Measurements from ENCODE around the gene CYP19A1.

The CYP19A1 gene

GRCh38 chr15:51191766-51192165, 146.6 kb downstream of the CYP19A1 start:
- TF ChIP-seq FOXP2 (optimal IDR thresholded peaks at IDR 0.05; ENCODE audit: borderline replicate concordance, extremely low read depth, extremely low read length, insufficient read depth) (no peak), POLR2AphosphoS5 (IDR thresholded peaks at IDR 0.05; ENCODE audit: low read depth, low read length) (no peak), TAF1 (IDR thresholded peaks at IDR 0.05; ENCODE audit: borderline replicate concordance, insufficient read depth, low read length) (no peak), SIN3A (IDR thresholded peaks at IDR 0.05; ENCODE audit: borderline replicate concordance, insufficient read depth, low read length) (no peak), REST (IDR thresholded peaks at IDR 0.05; ENCODE audit: insufficient read depth in 1 of 2, low read depth in 2 of 2, low read length in 2 of 2) (no peak)

GRCh38 chr15:51191072-51191670, 147.2 kb downstream of the CYP19A1 start:
- no peak for TF ChIP-seq FOXP2 (optimal IDR thresholded peaks at IDR 0.05; ENCODE audit: borderline replicate concordance, extremely low read depth, extremely low read length, insufficient read depth)
- TF ChIP-seq REST (IDR thresholded peaks at IDR 0.05; ENCODE audit: insufficient read depth in 1 of 2, low read depth in 2 of 2, low read length in 2 of 2), result no peak
- TF ChIP-seq POLR2AphosphoS5 (IDR thresholded peaks at IDR 0.05; ENCODE audit: low read depth, low read length), result no peak
- no peak for TF ChIP-seq SIN3A (IDR thresholded peaks at IDR 0.05; ENCODE audit: borderline replicate concordance, insufficient read depth, low read length)
- no peak for TF ChIP-seq TAF1 (IDR thresholded peaks at IDR 0.05; ENCODE audit: borderline replicate concordance, insufficient read depth, low read length)

- TF ChIP-seq FOXP2 (optimal IDR thresholded peaks at IDR 0.05; ENCODE audit: borderline replicate concordance, extremely low read depth, extremely low read length, insufficient read depth), result no peak
- TF ChIP-seq SIN3A (IDR thresholded peaks at IDR 0.05; ENCODE audit: borderline replicate concordance, insufficient read depth, low read length), result no peak
- no peak for TF ChIP-seq POLR2AphosphoS5 (IDR thresholded peaks at IDR 0.05; ENCODE audit: low read depth, low read length)
- no peak for TF ChIP-seq TAF1 (IDR thresholded peaks at IDR 0.05; ENCODE audit: borderline replicate concordance, insufficient read depth, low read length)
- TF ChIP-seq REST (IDR thresholded peaks at IDR 0.05; ENCODE audit: insufficient read depth in 1 of 2, low read depth in 2 of 2, low read length in 2 of 2), result no peak
Measured at GRCh38 chr15:51190424-51191068, 147.8 kb downstream of the CYP19A1 start.

GRCh38 chr15:51189669-51190385, 148.6 kb downstream of the CYP19A1 start:
- TF ChIP-seq TAF1 (IDR thresholded peaks at IDR 0.05; ENCODE audit: borderline replicate concordance, insufficient read depth, low read length) (no peak), REST (IDR thresholded peaks at IDR 0.05; ENCODE audit: insufficient read depth in 1 of 2, low read depth in 2 of 2, low read length in 2 of 2) (no peak), POLR2AphosphoS5 (IDR thresholded peaks at IDR 0.05; ENCODE audit: low read depth, low read length) (no peak), SIN3A (IDR thresholded peaks at IDR 0.05; ENCODE audit: borderline replicate concordance, insufficient read depth, low read length) (no peak), FOXP2 (optimal IDR thresholded peaks at IDR 0.05; ENCODE audit: borderline replicate concordance, extremely low read depth, extremely low read length, insufficient read depth) (no peak)

Data from PFSK-1 (cell line).